Measurements from ENCODE around the gene RNF111.

RNF111 gene

DNA sequence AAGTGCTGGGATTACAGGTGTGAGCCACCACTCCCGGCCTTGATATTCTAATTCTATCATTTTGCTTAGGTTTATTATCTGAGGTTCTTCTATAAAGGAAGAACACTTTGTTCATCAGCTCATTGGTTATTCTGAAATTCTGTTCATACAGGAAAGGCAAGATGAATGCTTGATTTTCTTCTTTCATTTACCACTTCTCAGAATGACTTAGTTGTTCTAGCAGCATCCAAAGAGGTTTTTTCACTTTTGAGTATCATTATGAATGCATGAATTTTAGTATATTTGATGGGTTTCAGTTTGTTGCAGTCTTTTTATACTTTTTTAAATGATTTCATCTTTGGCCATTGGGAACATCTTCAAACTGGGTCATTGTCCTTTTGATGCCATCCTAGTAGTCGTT, 51.8 kb downstream of the RNF111 start:
- Histone ChIP-seq H3K27me3 (ENCODE audit: control insufficient read depth in 1 of 2, insufficient read depth in 1 of 2, low read length in 2 of 2) (no peaks in the 10 kb centered on the region), H3K79me1 (replicated peaks; ENCODE audit: low read length, poor library complexity, severe bottlenecking) (peaks cover 10% of the 10 kb centered on the region), H3K9ac (ENCODE audit: low read length) (no peak overlapping the region), H2AK5ac (ENCODE audit: low read length, severe bottlenecking) (no peak overlapping the region), H2BK5ac (ENCODE audit: low read depth, low read length, poor library complexity, severe bottlenecking) (no peak overlapping the region), H4K8ac (ENCODE audit: low read length) (no peak overlapping the region), H3K18ac (ENCODE audit: low read depth in 1 of 2, low read length in 2 of 2) (no peak overlapping the region), H2BK15ac (ENCODE audit: low read depth, poor library complexity, severe bottlenecking) (no peak overlapping the region), H3K4ac (ENCODE audit: low read depth in 1 of 2, low read length in 2 of 2) (no peak overlapping the region), H3K23ac (ENCODE audit: low read length in 2 of 2) (no peak overlapping the region), H2BK12ac (ENCODE audit: low read length in 2 of 2) (no peak overlapping the region), H3K14ac (ENCODE audit: low read length in 2 of 2) (no peak overlapping the region), H2AFZ (ENCODE audit: low read depth, low read length) (no peak overlapping the region), H3K4me1 (ENCODE audit: control insufficient read depth, insufficient read depth, low read depth, low read length) (peaks cover 2% of the 10 kb centered on the region), H4K91ac (ENCODE audit: low read length) (no peak overlapping the region), H2BK120ac (ENCODE audit: low read depth, low read length) (no peak overlapping the region), H3K36me3 (ENCODE audit: control insufficient read depth in 1 of 2, insufficient read depth in 2 of 2, low read depth in 1 of 2, low read length in 2 of 2) (peaks cover 8 to 36% of the 10 kb centered on the region in 2 experiments), H3K9me3 (ENCODE audit: control insufficient read depth, low read length) (no peaks in the 10 kb centered on the region), H3K27ac (ENCODE audit: low read length, poor library complexity, severe bottlenecking) (no peak overlapping the region), H3K4me2 (ENCODE audit: low read length, poor library complexity, severe bottlenecking) (no peak overlapping the region), H3K4me3 (ENCODE audit: insufficient read depth in 1 of 2, low read depth in 1 of 2, low read length in 2 of 2) (no peak overlapping the region)
- DNase-seq = no peak
- WGBS = 100% methylated on average over 1 of the region's 2 CpGs

DNA sequence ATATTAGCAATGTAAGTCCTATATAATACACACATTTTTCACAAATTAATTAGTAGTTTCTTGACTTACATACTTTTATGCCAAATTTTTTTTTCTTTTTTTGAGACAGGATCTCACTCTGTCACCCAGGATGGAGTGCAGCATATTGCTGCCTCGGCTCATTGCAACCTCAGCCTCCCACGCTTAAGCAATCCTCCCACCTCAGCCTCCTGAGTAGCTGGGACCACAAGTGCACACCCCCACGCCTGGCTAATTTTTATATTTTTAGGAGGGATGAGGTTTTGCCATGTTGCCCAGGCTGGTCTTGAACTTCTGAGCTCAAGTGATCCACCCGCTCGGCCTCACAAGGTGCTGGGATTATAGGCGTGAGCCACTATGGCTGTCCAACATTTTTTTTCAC, 54.6 kb downstream of the RNF111 start:
- DNase-seq = no peak
- Histone ChIP-seq H3K18ac (ENCODE audit: low read depth in 1 of 2, low read length in 2 of 2) (no peak overlapping the region), H3K36me3 (ENCODE audit: control insufficient read depth in 1 of 2, insufficient read depth in 2 of 2, low read depth in 1 of 2, low read length in 2 of 2) (peaks cover 9 to 24% of the 10 kb centered on the region in 2 experiments), H3K9me3 (ENCODE audit: control insufficient read depth, low read length) (no peaks in the 10 kb centered on the region), H3K14ac (ENCODE audit: low read length in 2 of 2) (no peak overlapping the region), H2BK5ac (ENCODE audit: low read depth, low read length, poor library complexity, severe bottlenecking) (no peak overlapping the region), H3K4ac (ENCODE audit: low read depth in 1 of 2, low read length in 2 of 2) (no peak overlapping the region), H3K9ac (ENCODE audit: low read length) (no peak overlapping the region), H3K79me1 (replicated peaks; ENCODE audit: low read length, poor library complexity, severe bottlenecking) (peaks cover 12% of the 10 kb centered on the region), H2AK5ac (ENCODE audit: low read length, severe bottlenecking) (no peak overlapping the region), H3K4me3 (ENCODE audit: insufficient read depth in 1 of 2, low read depth in 1 of 2, low read length in 2 of 2) (no peak overlapping the region), H3K4me2 (ENCODE audit: low read length, poor library complexity, severe bottlenecking) (no peak overlapping the region), H3K23ac (ENCODE audit: low read length in 2 of 2) (no peak overlapping the region), H4K8ac (ENCODE audit: low read length) (no peak overlapping the region), H2BK12ac (ENCODE audit: low read length in 2 of 2) (no peak overlapping the region), H2AFZ (ENCODE audit: low read depth, low read length) (no peak overlapping the region), H2BK15ac (ENCODE audit: low read depth, poor library complexity, severe bottlenecking) (no peak overlapping the region), H3K4me1 (ENCODE audit: control insufficient read depth, insufficient read depth, low read depth, low read length) (peaks cover 2% of the 10 kb centered on the region), H4K91ac (ENCODE audit: low read length) (no peak overlapping the region), H3K27ac (ENCODE audit: low read length, poor library complexity, severe bottlenecking) (no peak overlapping the region), H2BK120ac (ENCODE audit: low read depth, low read length) (no peak overlapping the region), H3K27me3 (ENCODE audit: control insufficient read depth in 1 of 2, insufficient read depth in 1 of 2, low read length in 2 of 2) (no peaks in the 10 kb centered on the region)
- WGBS = 97% methylated on average over 6 of the region's 6 CpGs

DNA sequence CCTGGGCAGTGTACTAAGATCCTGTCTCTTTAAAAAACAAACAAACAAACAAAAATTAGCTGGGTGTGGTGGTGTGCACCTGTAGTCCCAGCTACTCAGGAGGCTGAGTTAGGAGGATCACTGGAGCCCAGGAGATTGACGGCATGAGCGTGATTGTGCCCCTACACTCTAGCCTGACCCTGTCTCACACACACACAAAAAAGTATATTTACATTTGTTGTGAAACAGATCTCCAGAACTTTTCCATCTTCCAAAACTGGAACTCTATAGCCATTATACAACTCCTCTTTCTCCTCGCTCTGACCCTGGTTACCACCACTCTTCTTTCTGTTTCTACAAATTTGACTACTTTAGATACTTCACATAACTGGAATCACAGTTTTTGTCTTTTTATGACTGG, 61.4 kb downstream of the RNF111 start:
- no peak overlapping the region for H2BK12ac ChIP-seq (ENCODE audit: low read length in 2 of 2)
- no peak overlapping the region for H3K23ac ChIP-seq (ENCODE audit: low read length in 2 of 2)
- no peak overlapping the region for H3K4me3 ChIP-seq (ENCODE audit: insufficient read depth in 1 of 2, low read depth in 1 of 2, low read length in 2 of 2)
- no peak overlapping the region for H3K4ac ChIP-seq (ENCODE audit: low read depth in 1 of 2, low read length in 2 of 2)
- DNase-seq = no peak
- no peak overlapping the region for H3K9ac ChIP-seq (ENCODE audit: low read length)
- H3K18ac ChIP-seq (ENCODE audit: low read depth in 1 of 2, low read length in 2 of 2) = no peak overlapping the region
- WGBS = 97% methylated on average over 3 of the region's 3 CpGs
- H3K14ac ChIP-seq (ENCODE audit: low read length in 2 of 2) = no peak overlapping the region
- H3K4me1 ChIP-seq (ENCODE audit: control insufficient read depth, insufficient read depth, low read depth, low read length) = no peaks in the 10 kb centered on the region
- no peak overlapping the region for H4K91ac ChIP-seq (ENCODE audit: low read length)
- no peak overlapping the region for H3K4me2 ChIP-seq (ENCODE audit: low read length, poor library complexity, severe bottlenecking)
- H3K79me1 ChIP-seq (replicated peaks; ENCODE audit: low read length, poor library complexity, severe bottlenecking) = peaks cover 22% of the 10 kb centered on the region
- no peaks in the 10 kb centered on the region for H3K9me3 ChIP-seq (ENCODE audit: control insufficient read depth, low read length)
- peaks cover 13 to 26% of the 10 kb centered on the region in 2 experiments for H3K36me3 ChIP-seq (ENCODE audit: control insufficient read depth in 1 of 2, insufficient read depth in 2 of 2, low read depth in 1 of 2, low read length in 2 of 2)
- no peak overlapping the region for H4K8ac ChIP-seq (ENCODE audit: low read length)
- H3K27ac ChIP-seq (ENCODE audit: low read length, poor library complexity, severe bottlenecking) = no peak overlapping the region
- H2BK120ac ChIP-seq (ENCODE audit: low read depth, low read length) = no peak overlapping the region
- no peaks in the 10 kb centered on the region for H3K27me3 ChIP-seq (ENCODE audit: control insufficient read depth in 1 of 2, insufficient read depth in 1 of 2, low read length in 2 of 2)
- no peak overlapping the region for H2AFZ ChIP-seq (ENCODE audit: low read depth, low read length)
- H2BK5ac ChIP-seq (ENCODE audit: low read depth, low read length, poor library complexity, severe bottlenecking) = peak overlapping the region; percentile 19
- no peak overlapping the region for H2AK5ac ChIP-seq (ENCODE audit: low read length, severe bottlenecking)
- no peak overlapping the region for H2BK15ac ChIP-seq (ENCODE audit: low read depth, poor library complexity, severe bottlenecking)

DNA sequence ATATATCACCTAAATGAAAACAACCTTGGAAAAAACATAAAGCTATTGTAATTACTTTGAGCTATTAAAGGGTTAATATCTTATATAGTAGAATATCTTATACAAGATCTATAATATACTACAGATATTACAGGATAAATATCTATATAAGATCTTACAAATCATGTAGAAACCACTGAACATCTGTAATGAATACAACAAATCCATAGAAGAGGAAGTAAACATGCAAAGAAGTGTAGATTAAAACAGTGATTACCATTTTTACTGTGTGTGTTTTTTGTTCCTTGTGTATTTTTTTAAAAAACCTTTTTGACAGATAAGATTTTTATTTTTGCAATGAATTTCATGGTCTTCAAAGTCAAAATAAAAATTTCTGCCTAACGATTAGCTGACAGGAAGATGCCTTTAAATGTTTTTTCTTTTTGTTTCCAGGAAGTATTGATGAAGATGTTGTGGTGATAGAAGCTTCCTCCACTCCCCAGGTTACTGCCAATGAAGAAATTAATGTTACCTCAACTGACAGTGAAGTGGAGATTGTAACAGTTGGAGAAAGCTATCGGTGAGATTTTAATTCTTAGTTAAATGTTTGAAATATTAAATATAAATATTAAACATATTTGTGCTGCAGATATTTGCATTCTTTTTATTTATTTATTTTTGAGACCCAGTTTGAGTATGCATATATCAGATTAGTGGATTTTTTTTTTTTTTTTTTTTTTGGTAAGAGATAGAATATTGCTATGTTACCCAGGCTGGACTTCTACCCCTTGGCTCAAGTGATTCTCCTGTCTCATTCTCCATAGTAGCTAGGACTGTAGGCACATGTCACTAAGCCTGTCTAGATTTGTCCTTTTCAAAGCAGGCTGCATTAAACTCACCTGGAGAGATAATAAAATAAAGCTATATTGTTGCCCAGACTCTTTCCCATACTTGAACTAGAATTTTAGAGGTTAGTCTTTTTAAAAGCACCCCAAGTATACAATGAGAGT, 64.7 kb downstream of the RNF111 start:
- H3K4me1 ChIP-seq (ENCODE audit: control insufficient read depth, insufficient read depth, low read depth, low read length) = no peaks in the 10 kb centered on the region
- no peak overlapping the region for H3K4ac ChIP-seq (ENCODE audit: low read depth in 1 of 2, low read length in 2 of 2)
- no peak for DNase-seq
- no peak overlapping the region for H3K23ac ChIP-seq (ENCODE audit: low read length in 2 of 2)
- no peak overlapping the region for H3K14ac ChIP-seq (ENCODE audit: low read length in 2 of 2)
- H3K36me3 ChIP-seq (ENCODE audit: control insufficient read depth in 1 of 2, insufficient read depth in 2 of 2, low read depth in 1 of 2, low read length in 2 of 2) = peaks cover 7 to 55% of the 10 kb centered on the region in 2 experiments
- WGBS = 100% methylated on average over 1 of the region's 2 CpGs
- H2BK120ac ChIP-seq (ENCODE audit: low read depth, low read length) = no peak overlapping the region
- H3K4me2 ChIP-seq (ENCODE audit: low read length, poor library complexity, severe bottlenecking) = no peak overlapping the region
- H4K8ac ChIP-seq (ENCODE audit: low read length) = no peak overlapping the region
- no peak overlapping the region for H4K91ac ChIP-seq (ENCODE audit: low read length)
- no peak overlapping the region for H3K27ac ChIP-seq (ENCODE audit: low read length, poor library complexity, severe bottlenecking)
- no peak overlapping the region for H2AFZ ChIP-seq (ENCODE audit: low read depth, low read length)
- peaks cover 21% of the 10 kb centered on the region for H3K79me1 ChIP-seq (replicated peaks; ENCODE audit: low read length, poor library complexity, severe bottlenecking)
- H2AK5ac ChIP-seq (ENCODE audit: low read length, severe bottlenecking) = no peak overlapping the region
- H3K9me3 ChIP-seq (ENCODE audit: control insufficient read depth, low read length) = no peaks in the 10 kb centered on the region
- no peak overlapping the region for H3K18ac ChIP-seq (ENCODE audit: low read depth in 1 of 2, low read length in 2 of 2)
- H3K27me3 ChIP-seq (ENCODE audit: control insufficient read depth in 1 of 2, insufficient read depth in 1 of 2, low read length in 2 of 2) = no peaks in the 10 kb centered on the region
- H3K9ac ChIP-seq (ENCODE audit: low read length) = peak overlapping the region; percentile 44
- no peak overlapping the region for H3K4me3 ChIP-seq (ENCODE audit: insufficient read depth in 1 of 2, low read depth in 1 of 2, low read length in 2 of 2)
- no peak overlapping the region for H2BK12ac ChIP-seq (ENCODE audit: low read length in 2 of 2)
- no peak overlapping the region for H2BK5ac ChIP-seq (ENCODE audit: low read depth, low read length, poor library complexity, severe bottlenecking)
- H2BK15ac ChIP-seq (ENCODE audit: low read depth, poor library complexity, severe bottlenecking) = no peak overlapping the region

All from mesenchymal stem cell (in vitro differentiated cells and primary cell).